H9 (cell line): ENCODE data around the gene TPSAB1. TPM values are rescaled to one million over a fixed set of nuclear protein-coding genes. Genes with fewer than 3 reads are reported as not detected.

Experiments used
- DNase-seq: peaks from one replicate; pipeline ENCODE4 v3.0.0-alpha.2; 2017
- H2AFZ ChIP-seq: one replicate; pipeline ENCODE4 v1.6.1; 2013; ENCODE audit warnings: mild to moderate bottlenecking, low read length, control low read depth, moderate library complexity
- H2AK5ac ChIP-seq: 2 replicates; pipeline ENCODE4 v1.6.1; 2013; ENCODE audit warnings: low read length, control low read depth, mixed read lengths; ENCODE audit not compliant: insufficient read length
- H2BK120ac ChIP-seq: one replicate; pipeline ENCODE4 v1.6.1; 2013; ENCODE audit warnings: low read depth, mild to moderate bottlenecking, low read length, control low read depth, inconsistent platforms; ENCODE audit not compliant: poor library complexity, severe bottlenecking
- H2BK12ac ChIP-seq: 2 replicates; pipeline ENCODE4 v1.6.1; 2013; ENCODE audit warnings: low read length, control low read depth, mixed read lengths, low read depth; ENCODE audit not compliant: insufficient read length
- H2BK15ac ChIP-seq: 2 replicates; pipeline ENCODE4 v1.6.1; 2013; ENCODE audit warnings: low read depth, low read length, control low read depth
- H2BK20ac ChIP-seq: one replicate; pipeline ENCODE4 v1.6.1; 2013; ENCODE audit warnings: low read depth, mild to moderate bottlenecking, low read length, control low read depth, inconsistent platforms; ENCODE audit not compliant: poor library complexity, severe bottlenecking
- H2BK5ac ChIP-seq: 2 replicates; pipeline ENCODE4 v1.6.1; 2013; ENCODE audit warnings: low read length, control low read depth, mixed read lengths; ENCODE audit not compliant: insufficient read length
- H3K14ac ChIP-seq: 2 replicates; pipeline ENCODE4 v1.6.1; 2013; ENCODE audit warnings: low read length, control low read depth; ENCODE audit not compliant: insufficient read depth
- H3K18ac ChIP-seq: 2 replicates; pipeline ENCODE4 v1.6.1; 2013; ENCODE audit warnings: low read depth, mild to moderate bottlenecking, mixed read lengths, low read length, control low read depth; ENCODE audit not compliant: insufficient read length
- H3K23ac ChIP-seq: 2 replicates; pipeline ENCODE4 v1.6.1; 2013; ENCODE audit warnings: low read length, control low read depth, mixed read lengths, low read depth; ENCODE audit not compliant: insufficient read length
- H3K23me2 ChIP-seq: 2 replicates; pipeline ENCODE4 v1.6.1; 2013; ENCODE audit warnings: low read depth, mild to moderate bottlenecking, mixed read lengths, low read length, control low read depth; ENCODE audit not compliant: insufficient read length, poor library complexity, severe bottlenecking
- H3K27ac ChIP-seq: 2 replicates; pipeline ENCODE4 v1.5.1; 2013; ENCODE audit warnings: low read length, control low read depth, mixed read lengths, low read depth; ENCODE audit not compliant: insufficient read length
- H3K27me3 ChIP-seq: 2 replicates; pipeline ENCODE4 v1.6.1; 2013; ENCODE audit warnings: low read length, control low read depth, inconsistent platforms; ENCODE audit not compliant: insufficient read depth
- H3K4ac ChIP-seq: 2 replicates; pipeline ENCODE4 v1.6.1; 2013; ENCODE audit warnings: low read depth, mild to moderate bottlenecking, control low read depth, inconsistent platforms, low read length, moderate library complexity
- H3K4me1 ChIP-seq: 2 replicates; pipeline ENCODE4 v1.6.1; 2013; ENCODE audit warnings: low read length, control low read depth, inconsistent platforms; ENCODE audit not compliant: insufficient read depth
- H3K4me2 ChIP-seq: 2 replicates; pipeline ENCODE4 v1.6.1; 2013; ENCODE audit warnings: low read length, control low read depth, mixed read lengths; ENCODE audit not compliant: insufficient read length, insufficient read depth
- H3K56ac ChIP-seq: 2 replicates; pipeline ENCODE4 v1.6.1; 2013; ENCODE audit warnings: low read depth, mild to moderate bottlenecking, mixed read lengths, low read length, control low read depth; ENCODE audit not compliant: insufficient read length
- H3K79me1 ChIP-seq: 2 replicates; pipeline ENCODE4 v1.6.1; 2013; ENCODE audit warnings: low read depth, mild to moderate bottlenecking, moderate library complexity, low read length, control low read depth, inconsistent platforms; ENCODE audit not compliant: insufficient read depth, poor library complexity, severe bottlenecking
- H3K79me2 ChIP-seq: 2 replicates; pipeline ENCODE4 v1.6.1; 2013; ENCODE audit warnings: low read length, control low read depth, inconsistent platforms; ENCODE audit not compliant: insufficient read depth
- H3K9ac ChIP-seq: 2 replicates; pipeline ENCODE4 v1.6.1; 2013; ENCODE audit warnings: low read length, control low read depth, mixed read lengths; ENCODE audit not compliant: insufficient read length; ENCODE audit errors: extremely low read depth
- H3K9me3 ChIP-seq: one replicate; pipeline ENCODE4 v1.6.1; 2013; ENCODE audit warnings: low read depth, low read length, inconsistent platforms; ENCODE audit not compliant: control insufficient read depth
- H3T11ph ChIP-seq: one replicate; pipeline ENCODE4 v1.6.1; 2013; ENCODE audit warnings: mild to moderate bottlenecking, low read length, control low read depth, inconsistent platforms
- H4K20me1 ChIP-seq: one replicate; pipeline ENCODE4 v1.6.1; 2013; ENCODE audit not compliant: control insufficient read depth, insufficient read length, insufficient read depth
- H4K5ac ChIP-seq: 2 replicates; pipeline ENCODE4 v1.6.1; 2013; ENCODE audit warnings: low read depth, mild to moderate bottlenecking, mixed read lengths, low read length, control low read depth; ENCODE audit not compliant: insufficient read length
- H4K8ac ChIP-seq: replicated peaks from 2 replicates; pipeline ENCODE4 v1.6.1; 2013; ENCODE audit warnings: low read length, control low read depth, mixed read lengths, low read depth; ENCODE audit not compliant: insufficient read length
- H4K91ac ChIP-seq: 2 replicates; pipeline ENCODE4 v1.6.1; 2013; ENCODE audit warnings: low read depth, mild to moderate bottlenecking, moderate library complexity, mixed read lengths, low read length, control low read depth; ENCODE audit not compliant: insufficient read length
- H3K27ac Mint-ChIP-seq, 3 experiments: 2 replicates in 2 of 3; 3 replicates in 1 of 3; pipeline ENCODE4 v1.8.0; 2020 to 2021; ENCODE audit warnings: mixed read lengths in 3 of 3, mild to moderate bottlenecking in 1 of 3, moderate library complexity in 1 of 3
- H3K27me3 Mint-ChIP-seq: 2 replicates; pipeline ENCODE4 v1.8.0; 2021; ENCODE audit warnings: low read depth, mild to moderate bottlenecking, moderate library complexity, mixed read lengths
- H3K36me3 Mint-ChIP-seq, 3 experiments: 2 replicates in 2 of 3; 3 replicates in 1 of 3; pipeline ENCODE4 v1.8.0; 2020 to 2021; ENCODE audit warnings: low read depth in 3 of 3, mixed read lengths in 3 of 3; ENCODE audit not compliant: insufficient read depth in 1 of 3
- H3K4me1 Mint-ChIP-seq, 2 experiments: 2 replicates each; pipeline ENCODE4 v1.8.0; 2020; ENCODE audit warnings: mixed read lengths in 2 of 2
- H3K4me3 Mint-ChIP-seq, 2 experiments: 2 replicates in 1 of 2; 3 replicates in 1 of 2; pipeline ENCODE4 v1.8.0; 2020 to 2021; ENCODE audit warnings: mild to moderate bottlenecking in 2 of 2, mixed read lengths in 2 of 2, moderate library complexity in 1 of 2
- H3K9me3 Mint-ChIP-seq, 2 experiments: 2 replicates in 1 of 2; 3 replicates in 1 of 2; pipeline ENCODE4 v1.8.0; 2020; ENCODE audit warnings: mild to moderate bottlenecking in 2 of 2, mixed read lengths in 2 of 2, moderate library complexity in 1 of 2
- WGBS: extraction: QIAGEN DNeasy Blood & Tissue Kit; methylation state at CpG from one replicate; pipeline ENCODE4 v1.1.7; 2013; ENCODE audit warnings: missing lambda C conversion rate, low lambda C conversion rate, mixed read lengths; ENCODE audit not compliant: insufficient read length; ENCODE audit errors: extremely low coverage; 5-methylcytosine and 5-hydroxymethylcytosine counted together
- total RNA-seq: library from RNA; stranded (reverse); gene quantifications from 2 replicates; pipeline ENCODE4 v1.2.1, GENCODE V29; 2021
- TF ChIP-seq, protein P1 (sequence below): fragments of 200-600 bp; sonication (generic); conservative IDR thresholded peaks from 3 replicates; pipeline ENCODE4 v1.8.0; 2021; ENCODE audit warnings: antibody characterized with exemption, mild to moderate bottlenecking

Gene TPSAB1
- total RNA-seq, 1 experiment from 2014 or later, result not detected

GRCh38 chr16:1197237-1197866 lies 43.2 kb upstream of the TPSAB1 start:
- H3K4me1 ChIP-seq, result no peaks in the 10 kb centered on the region
- H3K4me3 Mint-ChIP-seq, result no peak overlapping the region
- no peak overlapping the region for H3K18ac ChIP-seq
- H2AK5ac ChIP-seq, result no peak overlapping the region
- no peaks in the 10 kb centered on the region for H3K79me2 ChIP-seq
- H3K4ac ChIP-seq, result no peak overlapping the region
- H3K9me3 ChIP-seq, result no peaks in the 10 kb centered on the region
- H3K27me3 Mint-ChIP-seq, result no peaks in the 10 kb centered on the region
- no peak overlapping the region for H2BK120ac ChIP-seq
- H3T11ph ChIP-seq, result no peak overlapping the region
- peaks cover 0 to 11% (median 8%) of the 10 kb centered on the region in 3 experiments; a peak in 6 of 7 replicates for H3K36me3 Mint-ChIP-seq
- H3K27ac Mint-ChIP-seq, result no peak overlapping the region
- peaks cover 2% of the 10 kb centered on the region for H3K23me2 ChIP-seq
- no peak overlapping the region for H3K56ac ChIP-seq
- DNase-seq, result no peak
- H4K8ac ChIP-seq, result no peak overlapping the region
- no peak overlapping the region for H2BK20ac ChIP-seq
- peaks cover 2% of the 10 kb centered on the region for H4K20me1 ChIP-seq
- no peak overlapping the region for H2BK5ac ChIP-seq
- no peak overlapping the region for H4K5ac ChIP-seq
- no peak overlapping the region for H3K4me2 ChIP-seq
- H4K91ac ChIP-seq, result no peak overlapping the region
- no peak overlapping the region for H3K23ac ChIP-seq
- no peak overlapping the region for H2BK15ac ChIP-seq
- no peak overlapping the region for H3K14ac ChIP-seq
- H3K9me3 Mint-ChIP-seq, result no peaks in the 10 kb centered on the region
- H3K4me1 Mint-ChIP-seq, result peaks cover 4 to 15% of the 10 kb centered on the region in 2 experiments; a peak in 3 of 4 replicates
- WGBS, result no CpG with 5 or more reads among the region's 19 CpGs
- no peak overlapping the region for H3K9ac ChIP-seq
- H3K27me3 ChIP-seq, result no peaks in the 10 kb centered on the region
- TF ChIP-seq, protein P1, sequence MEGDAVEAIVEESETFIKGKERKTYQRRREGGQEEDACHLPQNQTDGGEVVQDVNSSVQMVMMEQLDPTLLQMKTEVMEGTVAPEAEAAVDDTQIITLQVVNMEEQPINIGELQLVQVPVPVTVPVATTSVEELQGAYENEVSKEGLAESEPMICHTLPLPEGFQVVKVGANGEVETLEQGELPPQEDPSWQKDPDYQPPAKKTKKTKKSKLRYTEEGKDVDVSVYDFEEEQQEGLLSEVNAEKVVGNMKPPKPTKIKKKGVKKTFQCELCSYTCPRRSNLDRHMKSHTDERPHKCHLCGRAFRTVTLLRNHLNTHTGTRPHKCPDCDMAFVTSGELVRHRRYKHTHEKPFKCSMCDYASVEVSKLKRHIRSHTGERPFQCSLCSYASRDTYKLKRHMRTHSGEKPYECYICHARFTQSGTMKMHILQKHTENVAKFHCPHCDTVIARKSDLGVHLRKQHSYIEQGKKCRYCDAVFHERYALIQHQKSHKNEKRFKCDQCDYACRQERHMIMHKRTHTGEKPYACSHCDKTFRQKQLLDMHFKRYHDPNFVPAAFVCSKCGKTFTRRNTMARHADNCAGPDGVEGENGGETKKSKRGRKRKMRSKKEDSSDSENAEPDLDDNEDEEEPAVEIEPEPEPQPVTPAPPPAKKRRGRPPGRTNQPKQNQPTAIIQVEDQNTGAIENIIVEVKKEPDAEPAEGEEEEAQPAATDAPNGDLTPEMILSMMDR, result no peak
- H2AFZ ChIP-seq, result no peak overlapping the region
- H3K27ac ChIP-seq, result no peak overlapping the region
- no peaks in the 10 kb centered on the region for H3K79me1 ChIP-seq
- no peak overlapping the region for H2BK12ac ChIP-seq
